ENCODE results near the gene PIGU.

PIGU gene

GRCh38 chr20:34512266-34512954 is 164.5 kb downstream of the PIGU start:
- in situ Hi-C loops (cut with MboI; ENCODE audit: low pct_unique_long_range_greater_than_20kb, low sequenced_read_pairs, unreplicated experiment) = loop anchor here (10.0 kb wide), 1 partner anchor 198 kb away; no protein-coding TSS in a partner anchor
- DNase-seq (ENCODE audit: low spot score) = no peak

GRCh38 chr20:34511891-34512265 is 165.0 kb downstream of the PIGU start:
- in situ Hi-C loops (cut with MboI; ENCODE audit: low pct_unique_long_range_greater_than_20kb, low sequenced_read_pairs, unreplicated experiment) = loop anchor here (10.0 kb wide), 1 partner anchor 197 kb away; no protein-coding TSS in a partner anchor
- DNase-seq (ENCODE audit: low spot score) = no peak
- TF ChIP-seq, protein P1, sequence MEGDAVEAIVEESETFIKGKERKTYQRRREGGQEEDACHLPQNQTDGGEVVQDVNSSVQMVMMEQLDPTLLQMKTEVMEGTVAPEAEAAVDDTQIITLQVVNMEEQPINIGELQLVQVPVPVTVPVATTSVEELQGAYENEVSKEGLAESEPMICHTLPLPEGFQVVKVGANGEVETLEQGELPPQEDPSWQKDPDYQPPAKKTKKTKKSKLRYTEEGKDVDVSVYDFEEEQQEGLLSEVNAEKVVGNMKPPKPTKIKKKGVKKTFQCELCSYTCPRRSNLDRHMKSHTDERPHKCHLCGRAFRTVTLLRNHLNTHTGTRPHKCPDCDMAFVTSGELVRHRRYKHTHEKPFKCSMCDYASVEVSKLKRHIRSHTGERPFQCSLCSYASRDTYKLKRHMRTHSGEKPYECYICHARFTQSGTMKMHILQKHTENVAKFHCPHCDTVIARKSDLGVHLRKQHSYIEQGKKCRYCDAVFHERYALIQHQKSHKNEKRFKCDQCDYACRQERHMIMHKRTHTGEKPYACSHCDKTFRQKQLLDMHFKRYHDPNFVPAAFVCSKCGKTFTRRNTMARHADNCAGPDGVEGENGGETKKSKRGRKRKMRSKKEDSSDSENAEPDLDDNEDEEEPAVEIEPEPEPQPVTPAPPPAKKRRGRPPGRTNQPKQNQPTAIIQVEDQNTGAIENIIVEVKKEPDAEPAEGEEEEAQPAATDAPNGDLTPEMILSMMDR (IDR thresholded peaks at IDR 0.05; ENCODE audit: extremely low read depth, insufficient read depth, missing control alignments) = no peak

More at GRCh38 chr20:34512266-34512954, 164.5 kb downstream of the PIGU start:
- TF ChIP-seq, protein P1 (IDR thresholded peaks at IDR 0.05; ENCODE audit: extremely low read depth, insufficient read depth, missing control alignments) = no peak

- in situ Hi-C loops (cut with MboI; ENCODE audit: low pct_unique_long_range_greater_than_20kb, low sequenced_read_pairs, unreplicated experiment) = loop anchor here (10.0 kb wide), 1 partner anchor 196 kb away; no protein-coding TSS in a partner anchor
- TF ChIP-seq, protein P1 (IDR thresholded peaks at IDR 0.05; ENCODE audit: extremely low read depth, insufficient read depth, missing control alignments) = no peak
- no peak for DNase-seq (ENCODE audit: low spot score)
These were observed 166.3 kb downstream of the PIGU start for GRCh38 chr20:34510575-34510974.
